Activated CD4-positive, alpha-beta T cell treated with anti-CD3 and anti-CD28 coated beads for 36 hours (primary cell): ENCODE results near the gene PRR36. TPM values are rescaled to one million over a fixed set of nuclear protein-coding genes. Genes with fewer than 3 reads are reported as not detected.

ENCODE experiments used
- ATAC-seq: fragments of 200-7000 bp; cut with Tn5 transposase; one replicate; pipeline ENCODE4 v1.10.0; 2021; ENCODE audit warnings: mild to moderate bottlenecking, moderate library complexity
- CTCF ChIA-PET: fragments of 350-600 bp; sonication (Branson Sonifier 250); formaldehyde crosslinking; loops from one replicate; lab custom pipeline; 2021; ENCODE audit warnings: antibody characterized with exemption; lab: Charles Lee
- POLR2A ChIA-PET: fragments of 350-600 bp; sonication (Branson Sonifier 250); formaldehyde crosslinking; loops from one replicate; lab custom pipeline; 2021; ENCODE audit warnings: antibody characterized with exemption, inconsistent platforms; lab: Charles Lee
- DNase-seq: peaks from one replicate; pipeline ENCODE4 v3.0.0-alpha.2; 2020
- H3K27ac Mint-ChIP-seq: one replicate; pipeline ENCODE4 v1.8.0; 2021; ENCODE audit warnings: mixed read lengths
- H3K27me3 Mint-ChIP-seq: one replicate; pipeline ENCODE4 v1.8.0; 2021; ENCODE audit warnings: mixed read lengths
- H3K36me3 Mint-ChIP-seq: one replicate; pipeline ENCODE4 v1.8.0; 2021; ENCODE audit warnings: low read depth, mixed read lengths
- H3K4me1 Mint-ChIP-seq: one replicate; pipeline ENCODE4 v1.8.0; 2021; ENCODE audit warnings: mixed read lengths
- H3K4me3 Mint-ChIP-seq: one replicate; pipeline ENCODE4 v1.8.0; 2021; ENCODE audit warnings: mild to moderate bottlenecking, moderate library complexity, mixed read lengths
- H3K9me3 Mint-ChIP-seq: one replicate; pipeline ENCODE4 v1.8.0; 2021; ENCODE audit warnings: low read depth, mixed read lengths
- intact Hi-C, 2 experiments: fragments of 100-400 bp; cut with DNase I in 1 of 2; cut with micrococcal nuclease in 1 of 2; formaldehyde crosslinking; loops; one replicate each; pipeline versions ENCODE4 v1.14.2 to v1.15.1; 2022 to 2024; cut with DNase I, micrococcal nuclease
- total RNA-seq, 2 experiments: library from RNA; stranded (reverse); gene quantifications; one replicate each; pipeline ENCODE4 v1.2.3, GENCODE V29; 2021

Gene PRR36
- total RNA-seq, 2 experiments from 2014 or later: 0.09 to 0.14 TPM

DNA sequence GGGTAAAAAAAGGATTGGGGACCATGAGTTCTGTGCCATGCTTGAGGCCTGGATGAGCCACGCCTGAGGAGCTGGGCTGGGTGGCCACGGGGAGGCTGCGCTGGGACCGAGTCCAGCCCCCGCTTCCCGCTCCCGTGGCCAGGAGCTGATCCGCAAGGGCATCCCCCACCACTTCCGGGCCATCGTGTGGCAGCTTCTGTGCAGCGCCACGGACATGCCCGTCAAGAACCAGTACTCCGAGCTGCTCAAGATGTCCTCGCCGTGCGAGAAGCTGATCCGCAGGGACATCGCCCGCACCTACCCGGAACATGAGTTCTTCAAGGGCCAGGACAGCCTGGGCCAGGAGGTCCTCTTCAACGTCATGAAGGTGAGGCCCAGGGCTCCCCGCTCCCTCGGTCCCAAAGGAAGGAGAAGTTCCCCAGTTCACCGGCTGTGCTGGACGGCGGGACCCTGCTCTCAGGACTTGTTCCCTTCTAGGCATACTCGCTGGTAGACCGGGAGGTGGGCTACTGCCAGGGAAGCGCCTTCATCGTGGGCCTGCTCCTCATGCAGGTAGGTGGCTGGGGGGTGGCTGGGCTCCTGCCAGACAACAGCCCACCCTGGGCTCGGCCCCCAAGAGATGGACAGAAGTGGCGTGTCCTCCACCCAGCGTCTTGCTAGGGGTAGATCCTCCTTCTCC lies 25.3 kb downstream of the PRR36 start:
- H3K9me3 Mint-ChIP-seq: no peaks in the 10 kb centered on the region
- DNase-seq (no peak), ATAC-seq (no peak)
- intact Hi-C loops: no loop called here
- POLR2A ChIA-PET: no interaction called here
- H3K4me1 Mint-ChIP-seq: peaks cover 3% of the 10 kb centered on the region
- H3K27ac Mint-ChIP-seq: no peak overlapping the region
- no peak overlapping the region for H3K4me3 Mint-ChIP-seq
- no peaks in the 10 kb centered on the region for H3K27me3 Mint-ChIP-seq
- H3K36me3 Mint-ChIP-seq: no peaks in the 10 kb centered on the region
- CTCF ChIA-PET: no interaction called here

DNA sequence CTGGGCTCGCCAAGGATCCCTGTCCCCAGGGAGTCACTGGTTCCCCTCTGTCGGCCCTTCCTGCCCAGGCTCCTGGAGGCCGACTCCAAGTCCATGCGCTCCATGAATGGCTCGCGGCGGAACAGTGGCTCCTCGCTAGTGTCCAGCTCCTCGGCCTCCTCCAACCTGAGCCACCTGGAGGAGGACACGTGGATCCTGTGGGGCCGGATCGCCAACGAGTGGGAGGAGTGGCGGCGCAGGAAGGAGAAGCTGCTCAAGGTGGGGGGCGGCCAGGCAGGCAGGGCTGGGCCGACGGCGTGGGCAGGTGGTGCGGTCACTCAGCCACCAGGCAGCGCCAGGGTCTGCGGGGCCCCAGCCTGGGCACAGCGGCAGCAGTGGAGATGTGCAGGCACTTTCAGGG lies 26.5 kb downstream of the PRR36 start:
- intact Hi-C loops: no loop called here
- Mint-ChIP-seq H3K27ac (no peak overlapping the region), H3K4me3 (no peak overlapping the region), H3K36me3 (no peaks in the 10 kb centered on the region), H3K27me3 (no peaks in the 10 kb centered on the region), H3K9me3 (no peaks in the 10 kb centered on the region), H3K4me1 (no peaks in the 10 kb centered on the region)
- CTCF ChIA-PET: no interaction called here
- POLR2A ChIA-PET: no interaction called here
- ATAC-seq (no peak), DNase-seq (no peak)

DNA sequence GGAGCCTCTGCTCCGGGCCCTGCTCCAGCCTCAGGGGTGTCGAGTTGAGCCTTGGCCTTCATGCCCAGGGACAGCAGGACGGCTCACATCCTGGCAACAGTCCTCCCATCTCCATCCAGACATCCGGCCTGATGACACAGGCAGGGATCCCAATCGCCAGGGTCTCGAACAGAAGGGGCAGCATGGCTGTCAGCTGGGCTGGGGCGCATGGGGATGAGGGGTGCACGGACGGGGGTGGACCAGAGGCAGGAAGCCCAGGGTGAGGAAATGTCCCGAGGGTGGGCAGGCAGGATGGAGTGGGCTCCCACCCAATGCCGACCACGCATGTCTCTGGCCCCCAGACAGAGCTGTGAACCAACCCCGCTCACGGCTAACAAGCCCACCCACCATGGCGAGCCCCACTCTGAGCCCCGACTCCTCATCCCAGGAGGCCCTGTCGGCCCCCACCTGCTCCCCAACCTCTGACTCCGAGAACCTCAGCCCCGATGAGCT lies 28.0 kb downstream of the PRR36 start:
- no peaks in the 10 kb centered on the region for H3K27me3 Mint-ChIP-seq
- no peak overlapping the region for H3K27ac Mint-ChIP-seq
- H3K4me1 Mint-ChIP-seq: no peaks in the 10 kb centered on the region
- CTCF ChIA-PET: no interaction called here
- H3K36me3 Mint-ChIP-seq: no peaks in the 10 kb centered on the region
- H3K9me3 Mint-ChIP-seq: no peaks in the 10 kb centered on the region
- POLR2A ChIA-PET: no interaction called here
- intact Hi-C loops: no loop called here
- DNase-seq: no peak
- no peak overlapping the region for H3K4me3 Mint-ChIP-seq
- no peak for ATAC-seq

DNA sequence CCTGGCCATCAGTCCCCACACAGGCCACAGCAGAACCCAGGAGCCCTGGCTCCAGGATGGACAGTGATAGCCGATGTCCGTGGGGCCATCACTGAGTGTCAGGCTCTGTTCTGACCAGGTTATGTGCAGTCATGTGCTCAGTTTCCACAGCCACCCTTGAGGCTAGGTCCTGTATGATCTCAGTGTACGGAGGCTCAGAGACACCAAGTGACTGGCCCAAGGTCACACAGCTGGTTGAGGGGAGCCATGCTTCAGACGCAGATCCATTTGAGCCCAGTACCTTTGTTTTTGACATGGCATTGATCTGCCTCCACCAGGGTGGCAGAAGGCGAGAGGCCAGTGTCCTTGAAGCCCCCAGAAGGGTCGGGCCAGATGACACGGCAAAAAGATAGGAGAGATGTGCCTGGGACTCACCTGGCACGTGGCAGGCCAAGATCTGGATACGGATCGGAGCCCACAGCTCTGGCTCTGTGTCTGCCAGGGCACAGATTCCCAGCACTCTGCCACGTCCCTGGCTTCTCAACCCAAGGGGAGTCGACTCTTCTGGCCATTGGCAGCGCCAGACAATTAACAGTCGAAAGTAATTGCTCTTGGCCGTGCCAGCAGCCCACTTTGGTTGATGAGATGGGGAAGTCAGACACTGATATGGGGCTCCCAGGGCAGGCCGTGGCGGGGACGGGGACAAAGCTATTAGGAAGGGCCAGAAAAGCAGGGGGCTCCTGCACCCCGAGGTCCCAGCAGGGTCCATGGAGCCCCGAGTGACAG lies 28.6 kb downstream of the PRR36 start:
- H3K27me3 Mint-ChIP-seq: no peaks in the 10 kb centered on the region
- no peak overlapping the region for H3K4me3 Mint-ChIP-seq
- no peaks in the 10 kb centered on the region for H3K9me3 Mint-ChIP-seq
- H3K27ac Mint-ChIP-seq: no peak overlapping the region
- intact Hi-C loops: no loop called here
- DNase-seq (no peak), ATAC-seq (no peak)
- H3K36me3 Mint-ChIP-seq: no peaks in the 10 kb centered on the region
- POLR2A ChIA-PET: no interaction called here
- CTCF ChIA-PET: interaction anchor here (0.5 kb wide), 1 partner anchor 50 kb away, joined by 3 read pairs; no protein-coding TSS in a partner anchor
- H3K4me1 Mint-ChIP-seq: no peaks in the 10 kb centered on the region

DNA sequence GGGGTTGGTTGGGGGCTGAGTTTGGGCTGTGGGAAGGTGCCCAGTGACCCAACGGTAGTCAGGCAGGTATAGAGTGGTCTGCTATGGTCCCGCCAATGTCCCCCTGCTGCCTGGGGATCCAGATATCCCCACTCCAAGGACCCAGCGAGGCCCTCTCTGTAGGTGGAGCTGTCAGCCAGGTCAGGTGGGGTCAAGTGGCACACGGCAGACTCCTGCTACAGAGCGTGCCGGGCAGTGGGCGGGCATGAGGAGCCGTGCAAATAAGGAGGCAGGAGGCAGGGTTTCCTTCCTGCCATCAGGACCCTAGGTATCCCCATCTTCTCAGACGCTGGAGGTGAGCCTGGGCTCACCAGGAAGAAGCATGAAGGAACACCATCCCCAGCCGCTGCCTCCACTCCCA lies 29.2 kb downstream of the PRR36 start:
- Mint-ChIP-seq H3K4me1 (no peaks in the 10 kb centered on the region), H3K4me3 (no peak overlapping the region), H3K27ac (no peak overlapping the region), H3K9me3 (no peaks in the 10 kb centered on the region), H3K36me3 (no peaks in the 10 kb centered on the region), H3K27me3 (no peaks in the 10 kb centered on the region)
- no peak for ATAC-seq
- no peak for DNase-seq
- ChIA-PET CTCF (interaction anchor here (0.5 kb wide), 1 partner anchor 49 kb away, joined by 3 read pairs; no protein-coding TSS in a partner anchor), POLR2A (no interaction called here)
- intact Hi-C loops: no loop called here

DNA sequence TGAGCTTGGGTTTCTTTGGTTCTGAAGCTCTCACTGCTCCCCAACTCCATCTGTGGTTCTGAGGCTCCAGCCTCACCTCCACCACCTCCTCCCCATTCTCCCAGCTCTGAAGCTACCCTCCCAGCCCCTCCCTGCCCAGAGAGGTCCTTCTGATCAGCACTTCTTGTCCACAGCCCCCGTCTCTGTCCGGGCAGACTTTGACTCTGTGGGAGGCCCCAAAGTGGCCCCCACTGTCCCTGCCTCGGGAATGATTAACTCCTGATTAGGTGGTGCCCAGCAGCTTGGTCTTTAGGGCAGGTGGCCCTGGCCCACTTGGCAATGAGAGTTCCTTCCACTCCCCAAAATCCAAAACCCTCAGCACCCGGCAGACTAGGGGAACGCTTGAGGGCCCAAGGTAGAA lies 29.8 kb downstream of the PRR36 start:
- Mint-ChIP-seq H3K27ac (no peak overlapping the region), H3K9me3 (no peaks in the 10 kb centered on the region), H3K27me3 (no peaks in the 10 kb centered on the region), H3K4me1 (no peaks in the 10 kb centered on the region), H3K4me3 (no peak overlapping the region), H3K36me3 (no peaks in the 10 kb centered on the region)
- POLR2A ChIA-PET: no interaction called here
- intact Hi-C loops: no loop called here
- DNase-seq (no peak), ATAC-seq (no peak)
- CTCF ChIA-PET: no interaction called here

DNA sequence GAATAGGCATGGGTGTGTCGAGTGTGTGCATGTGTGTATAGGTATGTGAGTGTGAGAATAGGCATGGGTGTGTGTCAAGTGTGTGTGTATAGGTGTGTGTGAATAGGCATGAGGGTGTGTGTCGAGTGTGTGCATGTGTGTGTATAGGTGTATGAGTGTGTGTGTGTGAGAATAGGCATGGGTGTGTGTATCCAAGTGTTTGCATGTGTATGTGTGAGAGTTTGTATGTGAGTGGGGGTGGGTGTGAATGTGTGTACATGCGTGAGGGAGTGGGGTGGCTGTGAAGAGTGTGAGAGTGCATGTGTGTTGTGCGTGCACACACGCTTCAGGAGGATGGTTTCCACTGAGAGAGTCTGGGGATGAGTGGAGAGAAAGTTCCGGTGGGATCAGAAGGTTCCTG lies 30.7 kb downstream of the PRR36 start:
- no peaks in the 10 kb centered on the region for H3K27me3 Mint-ChIP-seq
- H3K36me3 Mint-ChIP-seq: no peaks in the 10 kb centered on the region
- ChIA-PET CTCF (no interaction called here), POLR2A (no interaction called here)
- DNase-seq (no peak), ATAC-seq (no peak)
- no peak overlapping the region for H3K4me3 Mint-ChIP-seq
- H3K27ac Mint-ChIP-seq: no peak overlapping the region
- intact Hi-C loops: no loop called here
- H3K4me1 Mint-ChIP-seq: no peaks in the 10 kb centered on the region
- no peaks in the 10 kb centered on the region for H3K9me3 Mint-ChIP-seq

DNA sequence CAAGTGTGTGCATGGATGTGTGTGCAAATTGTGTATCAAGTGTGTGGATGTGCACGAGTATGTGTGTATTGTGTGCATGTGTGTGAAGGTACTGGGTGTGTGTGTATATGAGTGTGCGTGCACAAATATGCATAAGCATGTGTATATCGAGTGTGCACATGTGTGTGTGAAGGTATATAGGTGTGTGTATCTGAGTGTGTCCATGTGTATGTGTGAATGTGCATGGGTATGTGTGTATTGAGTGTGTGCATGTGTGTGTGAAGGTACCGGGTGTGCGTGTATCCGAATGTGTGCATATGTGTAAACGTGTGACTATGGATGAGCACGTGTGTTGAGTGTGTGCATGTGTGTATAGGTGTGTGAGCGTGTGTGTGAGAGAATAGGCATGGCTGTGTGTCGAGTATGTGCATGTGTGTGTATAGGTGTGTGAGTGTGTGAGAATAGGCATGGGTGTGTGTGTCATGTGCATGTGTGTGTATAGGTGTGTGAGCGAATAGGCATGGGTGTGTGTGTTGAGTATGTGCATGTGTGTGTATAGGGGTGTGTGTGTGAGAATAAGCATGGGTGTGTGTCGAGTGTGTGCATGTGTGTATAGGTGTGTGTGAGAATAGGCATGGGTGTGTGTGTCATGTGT lies 31.4 kb downstream of the PRR36 start:
- no peaks in the 10 kb centered on the region for H3K4me1 Mint-ChIP-seq
- POLR2A ChIA-PET: no interaction called here
- no peak for DNase-seq

DNA sequence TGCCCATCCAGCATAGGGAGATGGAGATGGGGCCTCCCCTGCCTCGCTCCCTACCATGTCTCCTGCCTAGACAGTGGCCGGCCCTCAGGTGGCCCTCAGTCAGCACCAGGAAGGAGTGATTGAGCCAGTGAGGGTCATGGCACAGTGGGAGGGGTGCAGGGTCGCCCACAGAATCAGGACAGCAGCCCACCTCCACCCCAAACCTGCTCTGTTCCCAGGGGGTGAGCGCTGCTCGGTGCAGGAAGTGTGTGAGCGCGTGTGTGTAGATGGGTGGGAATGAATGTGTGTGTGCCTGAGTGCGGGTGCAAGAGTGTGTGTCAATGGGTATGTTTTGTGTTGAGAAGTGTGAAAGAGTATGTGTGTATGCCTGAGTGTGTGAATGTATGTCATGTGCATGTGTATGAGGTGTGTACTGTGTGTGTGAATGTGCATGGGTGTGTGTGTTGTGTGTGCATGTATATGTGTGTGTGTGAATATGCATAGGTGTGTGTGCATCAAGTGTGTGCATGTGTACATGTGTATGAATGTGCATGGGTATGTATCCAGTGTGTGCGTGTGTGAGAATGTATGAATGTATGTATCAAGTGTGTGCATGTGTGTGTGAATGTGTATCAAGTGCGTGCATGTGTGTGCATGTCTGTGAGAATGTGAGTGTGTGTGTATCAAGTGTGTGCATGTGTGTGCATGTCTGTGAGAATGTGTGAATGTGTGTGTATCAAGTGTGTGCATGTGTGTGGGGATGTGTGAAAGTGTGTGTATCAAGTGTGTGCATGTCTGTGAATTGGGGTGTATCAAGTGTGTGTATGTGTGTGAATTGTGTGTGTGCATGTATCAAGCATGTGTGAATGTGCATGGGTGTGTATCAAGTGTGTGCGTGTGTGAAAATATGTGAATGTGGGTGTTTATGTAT lies 32.2 kb downstream of the PRR36 start:
- DNase-seq (no peak), ATAC-seq (no peak)
- H3K4me3 Mint-ChIP-seq: no peak overlapping the region
- H3K27me3 Mint-ChIP-seq: no peaks in the 10 kb centered on the region
- H3K9me3 Mint-ChIP-seq: no peaks in the 10 kb centered on the region
- H3K4me1 Mint-ChIP-seq: no peaks in the 10 kb centered on the region
- CTCF ChIA-PET: no interaction called here
- H3K36me3 Mint-ChIP-seq: no peaks in the 10 kb centered on the region
- intact Hi-C loops: no loop called here
- POLR2A ChIA-PET: no interaction called here
- no peak overlapping the region for H3K27ac Mint-ChIP-seq

More for the DNA sequence above, 31.4 kb downstream of the PRR36 start:
- Mint-ChIP-seq H3K4me3 (no peak overlapping the region), H3K27me3 (no peaks in the 10 kb centered on the region), H3K9me3 (no peaks in the 10 kb centered on the region), H3K27ac (no peak overlapping the region), H3K36me3 (no peaks in the 10 kb centered on the region)
- no peak for ATAC-seq
- CTCF ChIA-PET: no interaction called here
- intact Hi-C loops: no loop called here

DNA sequence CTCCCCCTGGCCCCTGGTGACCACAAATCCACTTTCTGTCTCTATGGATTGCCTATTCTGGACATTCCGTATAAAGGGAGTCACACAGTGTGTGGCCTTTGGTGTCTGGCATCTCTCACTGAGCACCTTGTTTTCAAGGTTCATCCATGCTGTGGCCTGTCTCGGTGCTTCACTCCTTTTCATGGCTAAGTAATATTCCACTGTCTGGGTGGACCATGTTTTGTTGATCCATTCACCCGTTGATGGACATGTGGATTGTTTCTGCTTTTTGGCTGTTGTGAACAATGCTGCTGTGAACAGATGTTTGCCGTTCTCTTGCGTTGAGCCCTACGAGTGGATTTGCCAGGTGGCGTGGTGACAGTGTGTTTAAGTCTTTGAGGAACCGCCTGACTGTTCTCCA lies 33.6 kb downstream of the PRR36 start:
- no peak for ATAC-seq
- H3K4me1 Mint-ChIP-seq: no peaks in the 10 kb centered on the region
- no peak overlapping the region for H3K4me3 Mint-ChIP-seq
- H3K36me3 Mint-ChIP-seq: no peaks in the 10 kb centered on the region
- intact Hi-C loops: no loop called here
- ChIA-PET POLR2A (no interaction called here), CTCF (no interaction called here)
- H3K9me3 Mint-ChIP-seq: no peaks in the 10 kb centered on the region
- no peaks in the 10 kb centered on the region for H3K27me3 Mint-ChIP-seq
- no peak overlapping the region for H3K27ac Mint-ChIP-seq
- no peak for DNase-seq

DNA sequence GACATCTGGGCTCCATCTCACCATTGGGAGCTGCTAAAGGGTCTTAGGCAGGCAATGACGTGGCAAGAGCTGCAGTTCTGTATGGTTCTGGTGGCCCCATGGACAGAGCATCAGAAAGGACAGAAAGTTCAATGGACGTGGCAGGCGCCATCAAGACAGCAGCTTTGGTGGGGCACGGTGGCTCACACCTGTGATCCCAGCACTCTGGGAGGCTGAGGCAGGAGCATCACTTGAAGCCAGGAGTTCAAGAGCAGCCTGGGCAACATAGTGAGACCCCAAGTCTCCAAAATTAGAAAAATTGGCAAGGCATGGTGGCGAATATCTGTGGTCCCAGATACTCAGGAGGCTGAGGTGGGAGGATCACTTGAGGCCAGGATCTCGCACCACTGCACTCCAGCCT lies 34.7 kb downstream of the PRR36 start:
- DNase-seq (no peak), ATAC-seq (no peak)
- Mint-ChIP-seq H3K4me1 (no peaks in the 10 kb centered on the region), H3K4me3 (no peak overlapping the region), H3K27me3 (no peaks in the 10 kb centered on the region), H3K36me3 (no peaks in the 10 kb centered on the region), H3K27ac (no peak overlapping the region), H3K9me3 (no peaks in the 10 kb centered on the region)
- CTCF ChIA-PET: interaction anchor here (0.6 kb wide), 1 partner anchor 14 kb away, joined by 4 read pairs; no protein-coding TSS in a partner anchor
- intact Hi-C loops: no loop called here
- POLR2A ChIA-PET: interaction anchor here (0.6 kb wide), 1 partner anchor 64 kb away, joined by 4 read pairs; no protein-coding TSS in a partner anchor
